ENCODE measurements around the gene MYO1D.
"Not testable (repeated sequence)": the region's sequence is repeated elsewhere in the genome, so short reads cannot be mapped to it uniquely, and the experiment has no call there.

MYO1D gene

GRCh38 chr17:32827227-32827626 is 49.7 kb downstream of the MYO1D start:
- Histone ChIP-seq H3K27ac (ENCODE audit: low read length) (no peak overlapping the region), H3K4me3 (ENCODE audit: low read length) (no peak overlapping the region), H3K4me1 (ENCODE audit: insufficient read depth, low read length) (no peaks in the 10 kb centered on the region), H3K9me3 (ENCODE audit: insufficient read depth, low read depth, low read length) (no peaks in the 10 kb centered on the region), H3K27me3 (ENCODE audit: insufficient read depth, low read length) (no peaks in the 10 kb centered on the region), H3K36me3 (ENCODE audit: insufficient read depth, low read depth, low read length) (no peaks in the 10 kb centered on the region), H3K9ac (ENCODE audit: low read depth, low read length) (no peak overlapping the region)

- no peak overlapping the region for H3K4me3 ChIP-seq (ENCODE audit: low read length)
- no peak overlapping the region for H3K9ac ChIP-seq (ENCODE audit: low read depth, low read length)
- no peaks in the 10 kb centered on the region for H3K9me3 ChIP-seq (ENCODE audit: insufficient read depth, low read depth, low read length)
- H3K27me3 ChIP-seq (ENCODE audit: insufficient read depth, low read length): no peaks in the 10 kb centered on the region
- H3K4me1 ChIP-seq (ENCODE audit: insufficient read depth, low read length): no peaks in the 10 kb centered on the region
- H3K27ac ChIP-seq (ENCODE audit: low read length): no peak overlapping the region
- H3K36me3 ChIP-seq (ENCODE audit: insufficient read depth, low read depth, low read length): no peaks in the 10 kb centered on the region
Measured at GRCh38 chr17:32826076-32826475, 50.8 kb downstream of the MYO1D start.

- Histone ChIP-seq H3K4me3 (ENCODE audit: low read length) (no peak overlapping the region), H3K9me3 (ENCODE audit: insufficient read depth, low read depth, low read length) (no peaks in the 10 kb centered on the region), H3K9ac (ENCODE audit: low read depth, low read length) (no peak overlapping the region), H3K27ac (ENCODE audit: low read length) (no peak overlapping the region), H3K36me3 (ENCODE audit: insufficient read depth, low read depth, low read length) (no peaks in the 10 kb centered on the region), H3K4me1 (ENCODE audit: insufficient read depth, low read length) (no peaks in the 10 kb centered on the region), H3K27me3 (ENCODE audit: insufficient read depth, low read length) (no peaks in the 10 kb centered on the region)
Measured at GRCh38 chr17:32824334-32824733, 52.6 kb downstream of the MYO1D start.

- Histone ChIP-seq H3K9ac (ENCODE audit: low read depth, low read length) (no peak overlapping the region), H3K36me3 (ENCODE audit: insufficient read depth, low read depth, low read length) (no peaks in the 10 kb centered on the region), H3K27ac (ENCODE audit: low read length) (no peak overlapping the region), H3K4me1 (ENCODE audit: insufficient read depth, low read length) (no peaks in the 10 kb centered on the region), H3K27me3 (ENCODE audit: insufficient read depth, low read length) (no peaks in the 10 kb centered on the region), H3K4me3 (ENCODE audit: low read length) (peak overlapping the region; percentile 35; the same call in 1 of the 2 replicates), H3K9me3 (ENCODE audit: insufficient read depth, low read depth, low read length) (no peaks in the 10 kb centered on the region)
Measured at GRCh38 chr17:32822996-32823395, 53.9 kb downstream of the MYO1D start.

GRCh38 chr17:32821987-32822934 is 54.7 kb downstream of the MYO1D start:
- H3K4me3 ChIP-seq (ENCODE audit: low read length); H3K27ac ChIP-seq (ENCODE audit: low read length); H3K4me1 ChIP-seq (ENCODE audit: insufficient read depth, low read length); H3K27me3 ChIP-seq (ENCODE audit: insufficient read depth, low read length); H3K9ac ChIP-seq (ENCODE audit: low read depth, low read length); H3K36me3 ChIP-seq (ENCODE audit: insufficient read depth, low read depth, low read length); H3K9me3 ChIP-seq (ENCODE audit: insufficient read depth, low read depth, low read length): not testable (repeated sequence)

- H3K9ac ChIP-seq (ENCODE audit: low read depth, low read length): no peak overlapping the region
- H3K4me3 ChIP-seq (ENCODE audit: low read length): no peak overlapping the region
- H3K27me3 ChIP-seq (ENCODE audit: insufficient read depth, low read length): no peaks in the 10 kb centered on the region
- no peaks in the 10 kb centered on the region for H3K4me1 ChIP-seq (ENCODE audit: insufficient read depth, low read length)
- H3K9me3 ChIP-seq (ENCODE audit: insufficient read depth, low read depth, low read length): no peaks in the 10 kb centered on the region
- H3K27ac ChIP-seq (ENCODE audit: low read length): no peak overlapping the region
- H3K36me3 ChIP-seq (ENCODE audit: insufficient read depth, low read depth, low read length): no peaks in the 10 kb centered on the region
Measured at GRCh38 chr17:32820440-32820839, 56.5 kb downstream of the MYO1D start.

GRCh38 chr17:32819787-32820186 is 57.1 kb downstream of the MYO1D start:
- no peak overlapping the region for H3K9ac ChIP-seq (ENCODE audit: low read depth, low read length)
- H3K27me3 ChIP-seq (ENCODE audit: insufficient read depth, low read length): no peaks in the 10 kb centered on the region
- H3K27ac ChIP-seq (ENCODE audit: low read length): no peak overlapping the region
- H3K4me3 ChIP-seq (ENCODE audit: low read length): no peak overlapping the region
- no peaks in the 10 kb centered on the region for H3K9me3 ChIP-seq (ENCODE audit: insufficient read depth, low read depth, low read length)
- no peaks in the 10 kb centered on the region for H3K4me1 ChIP-seq (ENCODE audit: insufficient read depth, low read length)
- no peaks in the 10 kb centered on the region for H3K36me3 ChIP-seq (ENCODE audit: insufficient read depth, low read depth, low read length)

GRCh38 chr17:32819035-32819434 is 57.9 kb downstream of the MYO1D start:
- no peaks in the 10 kb centered on the region for H3K9me3 ChIP-seq (ENCODE audit: insufficient read depth, low read depth, low read length)
- H3K9ac ChIP-seq (ENCODE audit: low read depth, low read length): no peak overlapping the region
- no peaks in the 10 kb centered on the region for H3K4me1 ChIP-seq (ENCODE audit: insufficient read depth, low read length)
- H3K4me3 ChIP-seq (ENCODE audit: low read length): no peak overlapping the region
- H3K27me3 ChIP-seq (ENCODE audit: insufficient read depth, low read length): no peaks in the 10 kb centered on the region
- H3K36me3 ChIP-seq (ENCODE audit: insufficient read depth, low read depth, low read length): no peaks in the 10 kb centered on the region
- no peak overlapping the region for H3K27ac ChIP-seq (ENCODE audit: low read length)

GRCh38 chr17:32815460-32815859 is 61.5 kb downstream of the MYO1D start:
- H3K27ac ChIP-seq (ENCODE audit: low read length): no peak overlapping the region
- H3K36me3 ChIP-seq (ENCODE audit: insufficient read depth, low read depth, low read length): no peaks in the 10 kb centered on the region
- H3K4me1 ChIP-seq (ENCODE audit: insufficient read depth, low read length): peaks cover 9% of the 10 kb centered on the region; the same call in 1 of the 2 replicates
- no peak overlapping the region for H3K9ac ChIP-seq (ENCODE audit: low read depth, low read length)
- no peaks in the 10 kb centered on the region for H3K27me3 ChIP-seq (ENCODE audit: insufficient read depth, low read length)
- no peaks in the 10 kb centered on the region for H3K9me3 ChIP-seq (ENCODE audit: insufficient read depth, low read depth, low read length)
- H3K4me3 ChIP-seq (ENCODE audit: low read length): no peak overlapping the region

GRCh38 chr17:32814836-32815235 is 62.1 kb downstream of the MYO1D start:
- Histone ChIP-seq H3K9me3 (ENCODE audit: insufficient read depth, low read depth, low read length) (no peaks in the 10 kb centered on the region), H3K27me3 (ENCODE audit: insufficient read depth, low read length) (no peaks in the 10 kb centered on the region), H3K4me1 (ENCODE audit: insufficient read depth, low read length) (peaks cover 9% of the 10 kb centered on the region; the same call in 1 of the 2 replicates), H3K36me3 (ENCODE audit: insufficient read depth, low read depth, low read length) (no peaks in the 10 kb centered on the region), H3K27ac (ENCODE audit: low read length) (no peak overlapping the region), H3K4me3 (ENCODE audit: low read length) (no peak overlapping the region), H3K9ac (ENCODE audit: low read depth, low read length) (no peak overlapping the region)

GRCh38 chr17:32813021-32813420 is 63.9 kb downstream of the MYO1D start:
- H3K9me3 ChIP-seq (ENCODE audit: insufficient read depth, low read depth, low read length): no peaks in the 10 kb centered on the region
- H3K27ac ChIP-seq (ENCODE audit: low read length): no peak overlapping the region
- H3K27me3 ChIP-seq (ENCODE audit: insufficient read depth, low read length): no peaks in the 10 kb centered on the region
- H3K9ac ChIP-seq (ENCODE audit: low read depth, low read length): no peak overlapping the region
- H3K4me3 ChIP-seq (ENCODE audit: low read length): no peak overlapping the region
- peaks cover 9% of the 10 kb centered on the region; the same call in 1 of the 2 replicates for H3K4me1 ChIP-seq (ENCODE audit: insufficient read depth, low read length)
- H3K36me3 ChIP-seq (ENCODE audit: insufficient read depth, low read depth, low read length): no peaks in the 10 kb centered on the region

- Histone ChIP-seq H3K27me3 (ENCODE audit: insufficient read depth, low read length) (no peaks in the 10 kb centered on the region), H3K27ac (ENCODE audit: low read length) (no peak overlapping the region), H3K36me3 (ENCODE audit: insufficient read depth, low read depth, low read length) (no peaks in the 10 kb centered on the region), H3K9me3 (ENCODE audit: insufficient read depth, low read depth, low read length) (no peaks in the 10 kb centered on the region), H3K4me3 (ENCODE audit: low read length) (no peak overlapping the region), H3K4me1 (ENCODE audit: insufficient read depth, low read length) (peaks cover 9% of the 10 kb centered on the region; the same call in 1 of the 2 replicates), H3K9ac (ENCODE audit: low read depth, low read length) (no peak overlapping the region)
Measured at GRCh38 chr17:32810690-32811089, 66.2 kb downstream of the MYO1D start.

Data from iPS-20b (cell line).